Natural killer cell treated with Interleukin-12 subunit alpha and Interleukin-12 subunit beta and Interleukin-15 and Interleukin-18, amount 100 ng/mL, for 72 hours (primary cell): ENCODE measurements around the gene SMARCE1. TPM values are rescaled to one million over a fixed set of nuclear protein-coding genes. Genes with fewer than 3 reads are reported as not detected.
A peak's percentile ranks its signal among the peaks of the same experiment; 100 is the strongest.

ENCODE experiments used
- ATAC-seq, 2 donors: fragments of 150-1000 bp; cut with Tn5 transposase in 1 of 2; sonication (Bioruptor Pico), chemical (Tn5 transposase) in 1 of 2; 2 replicates each; pipeline ENCODE4 v1.10.0; 2021
- DNase-seq: peaks from one replicate; pipeline ENCODE4 v3.0.0; 2022; ENCODE audit warnings: low spot score
- H3K27ac Mint-ChIP-seq, 2 donors: 1 replicate in 1 of 2; 2 replicates in 1 of 2; pipeline ENCODE4 v1.8.0; 2022; ENCODE audit warnings: mixed read lengths in 2 of 2, mild to moderate bottlenecking in 1 of 2, moderate library complexity in 1 of 2
- H3K27me3 Mint-ChIP-seq, 2 donors: 1 replicate in 1 of 2; 2 replicates in 1 of 2; pipeline ENCODE4 v1.8.0; 2022; ENCODE audit warnings: mixed read lengths in 2 of 2
- H3K36me3 Mint-ChIP-seq: one replicate; pipeline ENCODE4 v1.8.0; 2022; ENCODE audit warnings: mixed read lengths
- H3K4me1 Mint-ChIP-seq, 2 donors: 1 replicate in 1 of 2; 2 replicates in 1 of 2; pipeline ENCODE4 v1.8.0; 2022; ENCODE audit warnings: low read depth in 2 of 2, mixed read lengths in 2 of 2, mild to moderate bottlenecking in 1 of 2
- H3K4me3 Mint-ChIP-seq: one replicate; pipeline ENCODE4 v1.8.0; 2022; ENCODE audit warnings: mixed read lengths
- H3K9me3 Mint-ChIP-seq: 2 replicates; pipeline ENCODE4 v1.8.0; 2022; ENCODE audit warnings: mixed read lengths
- total RNA-seq, 2 donors: library from RNA; stranded (reverse); gene quantifications; one replicate each; pipeline ENCODE4 v1.2.3, GENCODE V29; 2022

The SMARCE1 gene
- total RNA-seq, 2 donors from 2014 or later = 76.2 to 94.6 TPM

DNA sequence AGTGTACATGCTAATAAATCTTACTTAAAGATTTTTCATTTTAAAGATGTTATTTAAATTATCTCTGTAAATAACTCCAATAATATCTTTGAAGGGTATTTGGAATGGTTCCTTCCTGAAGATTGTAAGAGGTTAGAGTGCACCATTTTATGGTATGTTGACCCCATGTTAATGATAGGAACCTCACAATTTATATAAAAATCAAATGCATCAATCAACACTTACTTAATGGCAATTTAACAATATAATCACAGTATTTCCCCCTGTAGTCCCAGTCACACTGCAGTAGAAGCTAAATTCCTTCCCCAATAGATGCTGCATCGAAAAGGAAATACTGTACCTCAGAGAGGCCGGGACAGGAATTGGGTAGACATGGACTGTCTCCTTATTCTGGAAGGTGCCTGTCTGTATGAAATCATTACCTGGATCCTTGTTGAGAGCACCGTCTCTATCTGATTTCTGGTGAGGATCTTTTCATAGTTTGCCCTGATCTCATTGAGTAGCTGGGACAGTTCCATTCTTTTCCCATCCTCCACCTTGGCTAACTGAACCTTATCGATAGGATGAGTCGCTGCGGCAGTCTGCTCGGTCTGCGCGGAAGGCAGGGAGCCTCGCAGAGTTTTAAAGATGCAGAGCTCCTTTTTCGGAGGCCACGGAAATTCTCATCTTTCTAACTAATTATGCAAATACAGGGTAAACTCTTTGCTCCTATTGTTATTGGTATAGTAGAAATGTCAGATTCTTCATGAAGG is 17.1 kb upstream of the SMARCE1 start, which contains the start of gene KRT222:
Gene KRT222, minus strand, starts transcription at position 596 of the 752 bp plus-strand sequence. Its CDS starts 78 bp downstream, at position 518.
- H3K27me3 Mint-ChIP-seq = peaks cover 35 to 46% of the 10 kb centered on the region in 2 donors

GRCh38 chr17:40663252-40663651 is 15.6 kb upstream of the SMARCE1 start:
- Mint-ChIP-seq H3K27ac (no peak overlapping the region), H3K4me3 (no peak overlapping the region), H3K27me3 (peaks cover 37 to 52% of the 10 kb centered on the region in 2 donors), H3K36me3 (no peaks in the 10 kb centered on the region), H3K9me3 (no peaks in the 10 kb centered on the region), H3K4me1 (no peaks in the 10 kb centered on the region)
- DNase-seq (no peak), ATAC-seq (no peak)

More for the DNA sequence above, 17.1 kb upstream of the SMARCE1 start, which contains the start of gene KRT222:
- DNase-seq (no peak), ATAC-seq (no peak)
- H3K9me3 Mint-ChIP-seq = no peaks in the 10 kb centered on the region
- H3K36me3 Mint-ChIP-seq = no peaks in the 10 kb centered on the region
- no peak within 1 kb of the TSS for H3K27ac Mint-ChIP-seq
- H3K4me1 Mint-ChIP-seq = no peaks in the 10 kb centered on the region
- H3K4me3 Mint-ChIP-seq = no peak within 1 kb of the TSS

GRCh38 chr17:40659911-40660310 is 12.3 kb upstream of the SMARCE1 start:
- no peak overlapping the region for H3K4me3 Mint-ChIP-seq

DNA sequence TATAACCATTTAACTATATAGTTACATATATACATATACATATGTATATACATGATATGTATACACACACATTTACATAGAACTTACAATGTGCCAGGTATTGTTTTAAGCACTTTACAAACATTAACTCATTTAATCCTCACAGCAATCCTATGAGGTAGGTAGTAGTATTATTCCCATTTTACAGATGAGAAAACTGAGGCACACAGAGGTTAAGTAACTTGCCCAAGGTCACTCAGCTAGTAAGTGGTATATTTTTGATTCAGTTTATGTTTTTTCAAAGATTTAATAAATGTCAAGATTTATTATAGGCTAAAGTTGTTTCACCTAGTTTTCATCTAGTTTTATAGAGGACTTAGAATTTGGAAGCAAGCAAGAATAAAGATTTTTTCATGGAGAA is 10.8 kb upstream of the SMARCE1 start:
- Mint-ChIP-seq H3K9me3 (no peaks in the 10 kb centered on the region), H3K27me3 (peaks cover 20 to 32% of the 10 kb centered on the region in 2 donors)
- DNase-seq = no peak

More at GRCh38 chr17:40659911-40660310, 12.3 kb upstream of the SMARCE1 start:
- no peak for DNase-seq
- Mint-ChIP-seq H3K27ac (no peak overlapping the region), H3K4me1 (no peaks in the 10 kb centered on the region), H3K9me3 (no peaks in the 10 kb centered on the region), H3K27me3 (peaks cover 25 to 42% of the 10 kb centered on the region in 2 donors), H3K36me3 (no peaks in the 10 kb centered on the region)
- ATAC-seq = no peak

GRCh38 chr17:40651939-40652338 is 4.3 kb upstream of the SMARCE1 start:
- no peaks in the 10 kb centered on the region for H3K27me3 Mint-ChIP-seq
- peaks cover 7 to 9% of the 10 kb centered on the region in 2 donors for H3K4me1 Mint-ChIP-seq
- H3K9me3 Mint-ChIP-seq = no peaks in the 10 kb centered on the region
- DNase-seq (no peak), ATAC-seq (no peak)
- no peak overlapping the region for H3K4me3 Mint-ChIP-seq
- no peaks in the 10 kb centered on the region for H3K36me3 Mint-ChIP-seq
- no peak overlapping the region for H3K27ac Mint-ChIP-seq

More for the DNA sequence above, 10.8 kb upstream of the SMARCE1 start:
- Mint-ChIP-seq H3K27ac (no peak overlapping the region), H3K36me3 (no peaks in the 10 kb centered on the region), H3K4me1 (no peaks in the 10 kb centered on the region), H3K4me3 (no peak overlapping the region)
- ATAC-seq = no peak

GRCh38 chr17:40648384-40648968 is 858 bp upstream of the SMARCE1 start:
- no peak for DNase-seq
- peaks cover 15 to 29% of the 10 kb centered on the region in 2 donors for H3K4me1 Mint-ChIP-seq
- peaks cover 11% of the 10 kb centered on the region for H3K36me3 Mint-ChIP-seq
- H3K4me3 Mint-ChIP-seq = peak overlapping the region; percentile 93
- no peaks in the 10 kb centered on the region for H3K9me3 Mint-ChIP-seq
- ATAC-seq = peak in 1 of 2 donors; percentile 20
- H3K27me3 Mint-ChIP-seq = no peaks in the 10 kb centered on the region
- peak overlapping the region; percentile 100 for H3K27ac Mint-ChIP-seq

GRCh38 chr17:40646791-40647623 is 611 bp downstream of the SMARCE1 start:
- Mint-ChIP-seq H3K4me1 (peaks cover 23 to 41% of the 10 kb centered on the region in 2 donors), H3K36me3 (peaks cover 23% of the 10 kb centered on the region), H3K27me3 (no peaks in the 10 kb centered on the region), H3K27ac (peak overlapping the region; percentile 100), H3K4me3 (peak overlapping the region; percentile 93), H3K9me3 (no peaks in the 10 kb centered on the region)
- DNase-seq = peak; percentile 68
- peak; percentile 52 to 64 for ATAC-seq

GRCh38 chr17:40645943-40646342 is 1.7 kb downstream of the SMARCE1 start:
- no peak for DNase-seq
- ATAC-seq = no peak
- Mint-ChIP-seq H3K27me3 (no peaks in the 10 kb centered on the region), H3K27ac (peak overlapping the region; percentile 86 to 100), H3K36me3 (peaks cover 32% of the 10 kb centered on the region), H3K4me3 (peak overlapping the region; percentile 41), H3K4me1 (peaks cover 26 to 46% of the 10 kb centered on the region in 2 donors), H3K9me3 (no peaks in the 10 kb centered on the region)

GRCh38 chr17:40645291-40645690 is 2.3 kb downstream of the SMARCE1 start:
- Mint-ChIP-seq H3K4me1 (peaks cover 30 to 48% of the 10 kb centered on the region in 2 donors), H3K4me3 (peak overlapping the region; percentile 60), H3K27ac (peak overlapping the region; percentile 74 to 86), H3K27me3 (no peaks in the 10 kb centered on the region), H3K36me3 (peaks cover 33% of the 10 kb centered on the region), H3K9me3 (no peaks in the 10 kb centered on the region)
- DNase-seq = no peak
- ATAC-seq = no peak

GRCh38 chr17:40637931-40638330 is 9.7 kb downstream of the SMARCE1 start:
- Mint-ChIP-seq H3K9me3 (no peaks in the 10 kb centered on the region), H3K4me1 (peaks cover 38 to 43% of the 10 kb centered on the region in 2 donors), H3K27ac (peak overlapping the region; percentile 2 to 46), H3K27me3 (no peaks in the 10 kb centered on the region), H3K36me3 (peaks cover 55% of the 10 kb centered on the region), H3K4me3 (no peak overlapping the region)
- DNase-seq (no peak), ATAC-seq (no peak)

GRCh38 chr17:40633871-40634270 is 13.7 kb downstream of the SMARCE1 start:
- peaks cover 18 to 22% of the 10 kb centered on the region in 2 donors for H3K4me1 Mint-ChIP-seq
- no peak for ATAC-seq
- peak overlapping the region; percentile 36 to 54 for H3K27ac Mint-ChIP-seq
- H3K4me3 Mint-ChIP-seq = no peak overlapping the region
- DNase-seq = no peak
- H3K9me3 Mint-ChIP-seq = no peaks in the 10 kb centered on the region
- H3K27me3 Mint-ChIP-seq = no peaks in the 10 kb centered on the region
- peaks cover 42% of the 10 kb centered on the region for H3K36me3 Mint-ChIP-seq

DNA sequence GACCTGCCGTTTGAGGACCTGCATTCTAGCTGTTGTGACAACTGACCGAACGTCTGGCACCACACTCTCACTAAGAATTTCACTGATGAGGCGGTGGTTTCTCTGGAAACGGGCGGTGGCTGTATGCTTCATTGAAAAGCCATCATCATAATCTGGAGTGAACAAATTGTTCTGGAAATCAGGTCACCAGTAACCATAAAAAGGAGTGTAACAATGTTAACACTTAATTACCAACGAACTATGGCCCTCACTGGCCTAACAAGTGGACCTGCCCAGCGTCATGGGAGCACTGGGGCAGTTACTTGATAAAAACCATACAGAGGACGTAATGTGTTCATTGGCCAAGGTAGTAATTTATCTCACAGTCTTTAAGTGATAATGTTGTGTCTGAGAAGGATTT is 15.4 kb downstream of the SMARCE1 start:
- Mint-ChIP-seq H3K4me1 (peaks cover 12 to 15% of the 10 kb centered on the region in 2 donors), H3K36me3 (peaks cover 41% of the 10 kb centered on the region), H3K27me3 (no peaks in the 10 kb centered on the region), H3K4me3 (no peak overlapping the region), H3K27ac (no peak overlapping the region), H3K9me3 (no peaks in the 10 kb centered on the region)
- DNase-seq (no peak), ATAC-seq (no peak)

GRCh38 chr17:40629842-40630241 is 17.8 kb downstream of the SMARCE1 start:
- DNase-seq (no peak), ATAC-seq (no peak)
- H3K4me1 Mint-ChIP-seq = peaks cover 18 to 24% of the 10 kb centered on the region in 2 donors
- H3K27ac Mint-ChIP-seq = no peak overlapping the region
- no peak overlapping the region for H3K4me3 Mint-ChIP-seq
- peaks cover 25% of the 10 kb centered on the region for H3K36me3 Mint-ChIP-seq
- no peaks in the 10 kb centered on the region for H3K27me3 Mint-ChIP-seq
- no peaks in the 10 kb centered on the region for H3K9me3 Mint-ChIP-seq
